Heart left ventricle (tissue), 16 donors: ENCODE results near the gene PCK2. TPM values are rescaled to one million over a fixed set of nuclear protein-coding genes. Genes with fewer than 3 reads are reported as not detected.

Source experiments
- ATAC-seq, 4 donors: fragments of 200-7000 bp; cut with Tn5 transposase; one replicate each; pipeline ENCODE4 v1.9.1; 2020 to 2022; ENCODE audit warnings: moderate library complexity in 4 of 4, mild to moderate bottlenecking in 3 of 4, moderate number of reproducible peaks in 1 of 4
- DNase-seq, 5 donors: peaks; one replicate each; pipeline ENCODE4 v3.0.0-alpha.2; 2020
- H3K27ac ChIP-seq, 12 donors: fragments of 200-600 bp; sonication (generic) in 4 of 12; one replicate each; pipeline versions ENCODE4 v1.5.0 to v1.8.0; 2016 to 2022; ENCODE audit warnings: mild to moderate bottlenecking in 2 of 12
- H3K27me3 ChIP-seq, 9 donors: fragments of 200-600 bp; sonication (generic) in 2 of 9; one replicate each; pipeline versions ENCODE4 v1.5.1 to v1.8.0; 2016 to 2022; ENCODE audit warnings: mild to moderate bottlenecking in 3 of 9
- H3K36me3 ChIP-seq, 9 donors: fragments of 200-600 bp; sonication (generic) in 2 of 9; one replicate each; pipeline versions ENCODE4 v1.5.0 to v1.8.0; 2018 to 2022; ENCODE audit warnings: mild to moderate bottlenecking in 2 of 9
- H3K4me1 ChIP-seq, 12 donors: fragments of 200-600 bp; sonication (generic) in 4 of 12; one replicate each; pipeline versions ENCODE4 v1.5.0 to v1.8.0; 2016 to 2022; ENCODE audit warnings: mild to moderate bottlenecking in 3 of 12
- H3K4me3 ChIP-seq, 12 donors: fragments of 200-600 bp; sonication (generic) in 4 of 12; one replicate each; pipeline versions ENCODE4 v1.5.0 to v1.8.0; 2017 to 2022; ENCODE audit warnings: mild to moderate bottlenecking in 9 of 12, moderate library complexity in 4 of 12
- H3K9me3 ChIP-seq, 12 donors: fragments of 200-600 bp; sonication (generic) in 4 of 12; one replicate each; pipeline versions ENCODE4 v1.5.0 to v1.8.0; 2016 to 2022; ENCODE audit warnings: mild to moderate bottlenecking in 1 of 12
- POLR2A ChIP-seq, 2 donors: fragments of 450-650 bp; IDR thresholded peaks; one replicate each; pipeline ENCODE4 v1.6.1; 2017; ENCODE audit warnings: antibody characterized with exemption in 2 of 2, mild to moderate bottlenecking in 2 of 2, moderate library complexity in 2 of 2
- WGBS, 4 donors: extraction: QIAGEN DNeasy Blood & Tissue Kit in 2 of 4; methylation state at CpG; one replicate each; pipeline versions ENCODE4 v1.1.5 to v1.1.7; 2013 to 2018; 5-methylcytosine and 5-hydroxymethylcytosine counted together
- intact Hi-C, 10 donors: fragments of 100-400 bp; cut with DNase I; formaldehyde crosslinking; loops; one replicate each; pipeline versions ENCODE4 v1.11.1 to v1.14.2; 2022
- polyA plus RNA-seq, 2 donors: library from polyadenylated mRNA; stranded (reverse); fragments of 200-250 nt; gene quantifications; one replicate each; pipeline ENCODE4 v1.2.3, GENCODE V29; 2013
- total RNA-seq, 9 donors: library from RNA; depleted of rRNA in 2 of 9; stranded (reverse); fragments of >200 nt in 2 of 9; fragmentation: NEBNext Ultra II Directional in 3 of 9; extraction: Animal tissue kit (Norgen Biotek cat#: 25700) in 3 of 9; gene quantifications; one replicate each; pipeline versions ENCODE4 v1.1.0 to v1.2.4, GENCODE V29; 2016 to 2023
- TF ChIP-seq, protein P1 (sequence below), 12 donors: fragments of 200-600 bp; sonication (generic) in 4 of 12; IDR thresholded peaks; one replicate each; pipeline versions ENCODE4 v1.5.0 to v1.8.0; 2018 to 2022; ENCODE audit warnings: antibody characterized with exemption in 12 of 12, mild to moderate bottlenecking in 5 of 12
- donor health status: ischemic (EF 13 %, LVEDD 7.1; RV severe dilation, severe dysfunction).
- donor health status: healthy with polysubstance abuse.
- donor health status: DM: no; HTN: yes; CAD: no.
- donor health status: DM: no; HTN: no; CAD: no.
- donor health status: ischemic (EF 25% LVEDD 6.9; RV normal size, moderate dysfunction).
- donor health status: ischemic (EF 25% LVEDD 5.7; RV mildly dilated, moderate dysfunction).
- donor health status: healthy.
- donor health status: DM: yes; HTN: yes; CAD: no.
- donor health status: ischemic (EF 35%, LVEDD 5.7; RV mildly dilated, moderate dysfunction).
- donor health status: nonischemic (EF 11% LVEDD 7.7; RV severe dilation, severe dysfunction).
- donor health status: DM: yes; HTN: yes; CAD: no.
- donor health status: PGD.
- donor health status: ischemic (EF 29% LVEDD 5.4; RV normal size, mild dysfunction).
- donor health status: nonischemic (EF 23%, LVEDD 6.1; RV moderate dilation, normal function).

Gene PCK2
- total and polyA plus RNA-seq, 11 donors, result 1.5 to 14.6 (median 3.9) TPM

DNA sequence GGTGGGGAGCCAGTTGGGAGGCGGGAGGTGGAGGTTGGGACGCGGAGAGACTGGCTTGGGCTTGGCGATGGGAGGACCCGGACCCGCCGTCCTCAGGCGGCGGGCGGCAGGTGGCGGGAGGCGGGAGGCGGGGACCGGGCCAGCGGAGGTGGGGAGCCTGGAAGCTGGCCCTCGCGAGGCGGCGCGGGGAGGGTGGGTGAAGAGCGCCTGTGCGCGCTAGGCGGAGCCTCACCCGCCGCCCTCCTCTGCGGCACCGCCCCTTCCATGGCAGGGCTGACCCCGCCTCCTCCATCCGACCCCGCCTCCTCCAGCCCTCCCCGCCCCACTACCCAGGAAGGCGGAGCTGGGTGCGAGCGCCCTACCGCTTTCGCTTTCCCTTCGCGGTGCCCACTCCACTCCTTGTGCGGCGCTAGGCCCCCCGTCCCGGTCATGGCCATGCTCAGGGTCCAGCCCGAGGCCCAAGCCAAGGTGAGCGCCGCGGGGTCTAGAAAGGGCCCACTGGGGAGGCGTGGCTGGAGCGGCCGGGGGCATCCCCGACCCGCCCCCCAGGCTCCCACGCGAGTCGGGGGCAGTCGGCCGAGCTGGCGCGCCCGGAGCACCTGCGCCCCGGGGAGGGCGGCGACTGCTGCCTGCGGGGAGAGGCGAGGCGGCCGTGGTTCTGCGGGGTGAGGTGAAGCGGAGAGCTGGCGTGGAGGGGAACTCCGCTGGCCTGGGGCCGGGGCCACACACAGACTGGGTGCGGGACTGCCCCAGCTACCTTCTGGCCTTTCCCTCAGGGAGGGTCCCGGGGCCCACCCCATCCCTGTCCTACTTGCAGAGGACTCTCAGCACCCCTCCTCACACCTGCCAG, 41.9 kb downstream of the PCK2 start, which contains the start of gene PSME1:
TSS of gene PSME1 (plus strand) at position 361 of the 850 bp plus-strand sequence. CDS start at position 430, 69 bp downstream.
- Histone ChIP-seq H3K4me3 (peak within 1 kb of the TSS; percentile 64 to 100 (median 94)), H3K36me3 (peaks cover 0 to 31% (median 27%) of the 10 kb centered on the region in 9 donors), H3K9me3 (no peaks in the 10 kb centered on the region), H3K4me1 (peaks cover 3 to 75% (median 44%) of the 10 kb centered on the region in 12 donors), H3K27ac (peak within 1 kb of the TSS; percentile 67 to 99 (median 94)), H3K27me3 (no peaks in the 10 kb centered on the region)
- DNase-seq (peak; percentile 95 to 97 (median 96)), ATAC-seq (peak; percentile 83 to 94 (median 92))
- TF ChIP-seq POLR2A (IDR thresholded peaks at IDR 0.05), result peak in 1 of 2 donors; percentile 79
- TF ChIP-seq, protein P1, sequence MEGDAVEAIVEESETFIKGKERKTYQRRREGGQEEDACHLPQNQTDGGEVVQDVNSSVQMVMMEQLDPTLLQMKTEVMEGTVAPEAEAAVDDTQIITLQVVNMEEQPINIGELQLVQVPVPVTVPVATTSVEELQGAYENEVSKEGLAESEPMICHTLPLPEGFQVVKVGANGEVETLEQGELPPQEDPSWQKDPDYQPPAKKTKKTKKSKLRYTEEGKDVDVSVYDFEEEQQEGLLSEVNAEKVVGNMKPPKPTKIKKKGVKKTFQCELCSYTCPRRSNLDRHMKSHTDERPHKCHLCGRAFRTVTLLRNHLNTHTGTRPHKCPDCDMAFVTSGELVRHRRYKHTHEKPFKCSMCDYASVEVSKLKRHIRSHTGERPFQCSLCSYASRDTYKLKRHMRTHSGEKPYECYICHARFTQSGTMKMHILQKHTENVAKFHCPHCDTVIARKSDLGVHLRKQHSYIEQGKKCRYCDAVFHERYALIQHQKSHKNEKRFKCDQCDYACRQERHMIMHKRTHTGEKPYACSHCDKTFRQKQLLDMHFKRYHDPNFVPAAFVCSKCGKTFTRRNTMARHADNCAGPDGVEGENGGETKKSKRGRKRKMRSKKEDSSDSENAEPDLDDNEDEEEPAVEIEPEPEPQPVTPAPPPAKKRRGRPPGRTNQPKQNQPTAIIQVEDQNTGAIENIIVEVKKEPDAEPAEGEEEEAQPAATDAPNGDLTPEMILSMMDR (IDR thresholded peaks at IDR 0.05), result peak in 3 of 12 donors; percentile 21 to 26 (median 22)
- intact Hi-C loops, result no loop called here
- 0 to 1% (median 0%) methylated on average over 1 to 75 of the region's 75 CpGs for WGBS, 4 donors

DNA sequence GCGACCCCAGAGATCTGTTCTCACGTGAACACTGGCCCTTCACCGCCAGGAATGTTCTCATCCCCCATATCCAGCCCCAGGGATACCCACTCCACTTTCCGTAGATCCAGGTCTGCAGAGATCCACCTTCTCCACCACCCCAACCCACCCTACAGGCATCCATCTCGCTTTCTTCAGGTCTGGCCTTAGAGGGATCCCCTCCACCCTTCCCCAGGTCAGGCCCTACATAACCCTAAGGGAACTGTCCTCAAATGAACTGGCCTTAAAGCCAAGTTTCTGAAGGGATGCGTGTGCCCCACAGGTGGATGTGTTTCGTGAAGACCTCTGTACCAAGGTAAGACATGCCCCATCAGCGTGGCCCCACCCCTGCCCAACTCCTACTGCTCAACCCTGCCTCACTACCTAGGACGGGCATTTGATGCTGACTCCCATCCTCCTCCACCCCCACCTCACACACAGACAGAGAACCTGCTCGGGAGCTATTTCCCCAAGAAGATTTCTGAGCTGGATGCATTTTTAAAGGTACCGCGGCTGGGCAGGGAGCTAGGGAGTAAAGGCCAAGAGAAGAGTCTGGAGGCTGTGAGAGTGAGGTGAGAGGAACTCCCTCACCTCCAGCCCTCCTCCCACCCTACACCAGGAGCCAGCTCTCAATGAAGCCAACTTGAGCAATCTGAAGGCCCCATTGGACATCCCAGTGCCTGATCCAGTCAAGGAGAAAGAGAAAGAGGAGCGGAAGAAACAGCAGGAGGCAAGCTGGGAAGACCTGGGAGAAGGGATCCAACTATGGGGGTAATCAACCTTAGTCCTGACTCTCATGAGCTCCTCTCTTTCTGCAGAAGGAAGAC, 42.8 kb downstream of the PCK2 start:
- no peak for ATAC-seq
- 37 to 44% (median 39%) methylated on average over 13 of the region's 13 CpGs for WGBS, 4 donors
- no peak for DNase-seq
- peaks cover 3 to 68% (median 40%) of the 10 kb centered on the region in 12 donors for H3K4me1 ChIP-seq
- no peaks in the 10 kb centered on the region for H3K9me3 ChIP-seq
- peak overlapping the region; percentile 67 to 99 (median 94) for H3K27ac ChIP-seq
- peak overlapping the region; percentile 64 to 100 (median 94) for H3K4me3 ChIP-seq
- H3K27me3 ChIP-seq, result no peaks in the 10 kb centered on the region
- intact Hi-C loops, result no loop called here
- peaks cover 0 to 31% (median 27%) of the 10 kb centered on the region in 9 donors for H3K36me3 ChIP-seq
- TF ChIP-seq, protein P1 (IDR thresholded peaks at IDR 0.05), result no peak
- no peak for TF ChIP-seq POLR2A (IDR thresholded peaks at IDR 0.05)

DNA sequence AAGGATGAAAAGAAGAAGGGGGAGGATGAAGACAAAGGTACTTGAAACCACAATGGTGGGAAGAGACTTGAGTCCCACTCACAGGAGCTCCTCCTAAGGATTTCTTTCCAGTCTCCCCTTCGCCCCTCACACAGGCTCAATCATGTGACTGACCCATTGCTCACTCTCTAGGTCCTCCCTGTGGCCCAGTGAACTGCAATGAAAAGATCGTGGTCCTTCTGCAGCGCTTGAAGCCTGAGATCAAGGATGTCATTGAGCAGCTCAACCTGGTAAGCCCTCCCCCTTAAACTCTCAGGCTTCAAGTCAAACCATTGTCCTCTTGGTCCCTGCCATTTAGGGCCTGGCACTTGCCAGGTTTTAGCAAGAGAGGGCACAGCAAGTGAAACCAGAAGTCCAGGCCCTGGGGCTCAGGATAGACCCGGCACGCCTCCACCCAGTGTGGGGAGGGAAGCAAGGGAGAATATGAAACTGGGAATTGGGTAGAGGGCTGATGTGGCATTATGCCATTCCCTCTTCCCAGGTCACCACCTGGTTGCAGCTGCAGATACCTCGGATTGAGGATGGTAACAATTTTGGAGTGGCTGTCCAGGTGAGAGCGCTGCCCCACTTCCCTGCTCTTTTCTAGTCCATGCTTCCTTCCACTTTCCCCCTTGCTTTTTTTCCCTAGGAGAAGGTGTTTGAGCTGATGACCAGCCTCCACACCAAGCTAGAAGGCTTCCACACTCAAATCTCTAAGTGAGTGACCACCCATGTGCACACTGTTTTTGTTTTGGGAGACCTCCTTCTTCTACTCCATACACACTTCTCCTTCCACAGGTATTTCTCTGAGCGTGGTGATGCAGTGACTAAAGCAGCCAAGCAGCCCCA, 43.7 kb downstream of the PCK2 start:
- 88 to 93% (median 90%) methylated on average over 8 of the region's 8 CpGs for WGBS, 4 donors
- H3K27ac ChIP-seq, result peak overlapping the region in 5 of 12 donors; percentile 22 to 97 (median 95)
- peaks cover 3 to 66% (median 37%) of the 10 kb centered on the region in 12 donors for H3K4me1 ChIP-seq
- peak overlapping the region in 3 of 12 donors; percentile 91 to 99 (median 97) for H3K4me3 ChIP-seq
- TF ChIP-seq POLR2A (IDR thresholded peaks at IDR 0.05), result no peak
- TF ChIP-seq, protein P1 (IDR thresholded peaks at IDR 0.05), result no peak
- intact Hi-C loops, result no loop called here
- no peaks in the 10 kb centered on the region for H3K27me3 ChIP-seq
- no peaks in the 10 kb centered on the region for H3K9me3 ChIP-seq
- no peak for DNase-seq
- ATAC-seq, result no peak
- H3K36me3 ChIP-seq, result peaks cover 0 to 34% (median 27%) of the 10 kb centered on the region in 9 donors
